ENCODE measurements around the gene UQCRH.

DNA sequence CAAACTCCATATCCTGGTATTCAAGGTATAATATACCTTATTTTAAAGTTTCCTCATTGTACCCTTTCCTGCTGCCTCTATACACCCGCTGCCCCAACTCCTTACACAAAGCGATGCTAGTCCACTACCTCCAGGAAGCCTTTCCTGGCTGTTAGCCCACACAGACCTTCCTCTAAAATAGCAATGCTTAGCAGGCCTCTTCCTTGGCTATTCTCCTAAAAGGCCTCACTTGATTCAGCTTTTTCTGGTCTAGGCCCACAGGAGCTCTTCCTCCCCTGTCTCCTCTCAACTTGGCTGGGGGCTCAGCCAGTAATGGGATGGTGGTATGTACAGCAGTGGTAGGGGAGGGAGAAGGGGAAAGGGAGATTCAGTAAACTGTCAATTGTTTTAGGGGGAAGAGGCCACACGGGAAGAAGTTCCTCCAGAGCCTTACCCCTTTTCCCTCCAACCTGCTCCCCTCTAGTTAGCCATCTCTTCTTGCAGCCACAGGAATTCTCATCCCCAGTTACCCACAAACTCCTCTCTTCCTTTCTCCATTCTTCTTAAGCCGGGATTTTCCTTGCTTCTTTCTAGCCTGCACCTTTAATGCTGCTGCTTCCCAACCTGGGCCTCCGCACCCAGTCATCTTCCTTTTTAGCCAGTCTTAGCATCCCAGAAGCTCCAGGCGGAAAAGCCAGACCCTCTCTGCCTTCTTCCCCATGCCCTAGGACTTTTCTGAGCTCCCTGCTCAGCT, 2.7 kb upstream of the UQCRH start:
- TF ChIP-seq CTCF (IDR thresholded peaks at IDR 0.05; ENCODE audit: insufficient read depth, low read length, poor library complexity, severe bottlenecking) (no peak), EZH2phosphoT487 (conservative IDR thresholded peaks at IDR 0.05; ENCODE audit: low read length) (no peak)
